ENCODE results near the gene NLK. TPM values are rescaled to one million over a fixed set of nuclear protein-coding genes. Genes with fewer than 3 reads are reported as not detected.

Gene NLK
- total RNA-seq, 1 donor from 2014 or later: 17.5 TPM

- peaks cover 17% of the 10 kb centered on the region for H3K4me1 Mint-ChIP-seq (ENCODE audit: unreplicated experiment)
- H3K36me3 Mint-ChIP-seq (ENCODE audit: unreplicated experiment): peaks cover 15% of the 10 kb centered on the region
- H3K27me3 Mint-ChIP-seq (ENCODE audit: unreplicated experiment): no peaks in the 10 kb centered on the region
- DNase-seq (ENCODE audit: extremely low spot score, unreplicated experiment): no peak
- TF ChIP-seq CTCF (IDR thresholded peaks at IDR 0.05): no peak
- no peak overlapping the region for H3K27ac Mint-ChIP-seq (ENCODE audit: unreplicated experiment)
- H3K4me3 Mint-ChIP-seq (ENCODE audit: unreplicated experiment): no peak overlapping the region
- no peaks in the 10 kb centered on the region for H3K9me3 Mint-ChIP-seq (ENCODE audit: unreplicated experiment)
Observed at GRCh38 chr17:28128779-28129178, 86.3 kb downstream of the NLK start.

GRCh38 chr17:28130472-28130871 is 88.0 kb downstream of the NLK start:
- no peak overlapping the region for H3K4me3 Mint-ChIP-seq (ENCODE audit: unreplicated experiment)
- H3K4me1 Mint-ChIP-seq (ENCODE audit: unreplicated experiment): peaks cover 13% of the 10 kb centered on the region
- no peak for DNase-seq (ENCODE audit: extremely low spot score, unreplicated experiment)
- no peak for TF ChIP-seq CTCF (IDR thresholded peaks at IDR 0.05)
- peaks cover 17% of the 10 kb centered on the region for H3K36me3 Mint-ChIP-seq (ENCODE audit: unreplicated experiment)
- no peaks in the 10 kb centered on the region for H3K27me3 Mint-ChIP-seq (ENCODE audit: unreplicated experiment)
- no peak overlapping the region for H3K27ac Mint-ChIP-seq (ENCODE audit: unreplicated experiment)
- no peaks in the 10 kb centered on the region for H3K9me3 Mint-ChIP-seq (ENCODE audit: unreplicated experiment)

- peaks cover 11% of the 10 kb centered on the region for H3K4me1 Mint-ChIP-seq (ENCODE audit: unreplicated experiment)
- H3K27ac Mint-ChIP-seq (ENCODE audit: unreplicated experiment): no peak overlapping the region
- DNase-seq (ENCODE audit: extremely low spot score, unreplicated experiment): no peak
- no peaks in the 10 kb centered on the region for H3K9me3 Mint-ChIP-seq (ENCODE audit: unreplicated experiment)
- TF ChIP-seq CTCF (IDR thresholded peaks at IDR 0.05): no peak
- H3K4me3 Mint-ChIP-seq (ENCODE audit: unreplicated experiment): no peak overlapping the region
- peaks cover 17% of the 10 kb centered on the region for H3K36me3 Mint-ChIP-seq (ENCODE audit: unreplicated experiment)
- no peaks in the 10 kb centered on the region for H3K27me3 Mint-ChIP-seq (ENCODE audit: unreplicated experiment)
Observed at GRCh38 chr17:28131599-28131998, 89.1 kb downstream of the NLK start.

- TF ChIP-seq CTCF (IDR thresholded peaks at IDR 0.05): no peak
- no peak for DNase-seq (ENCODE audit: extremely low spot score, unreplicated experiment)
- peaks cover 15% of the 10 kb centered on the region for H3K36me3 Mint-ChIP-seq (ENCODE audit: unreplicated experiment)
- H3K27me3 Mint-ChIP-seq (ENCODE audit: unreplicated experiment): no peaks in the 10 kb centered on the region
- no peak overlapping the region for H3K27ac Mint-ChIP-seq (ENCODE audit: unreplicated experiment)
- no peaks in the 10 kb centered on the region for H3K9me3 Mint-ChIP-seq (ENCODE audit: unreplicated experiment)
- H3K4me3 Mint-ChIP-seq (ENCODE audit: unreplicated experiment): no peak overlapping the region
- peaks cover 11% of the 10 kb centered on the region for H3K4me1 Mint-ChIP-seq (ENCODE audit: unreplicated experiment)
Observed at GRCh38 chr17:28133562-28133970, 91.1 kb downstream of the NLK start.

GRCh38 chr17:28136923-28137322 is 94.4 kb downstream of the NLK start:
- H3K27me3 Mint-ChIP-seq (ENCODE audit: unreplicated experiment): no peaks in the 10 kb centered on the region

More at GRCh38 chr17:28136923-28137322, 94.4 kb downstream of the NLK start:
- H3K9me3 Mint-ChIP-seq (ENCODE audit: unreplicated experiment): no peaks in the 10 kb centered on the region
- TF ChIP-seq CTCF (IDR thresholded peaks at IDR 0.05): no peak
- no peak overlapping the region for H3K4me3 Mint-ChIP-seq (ENCODE audit: unreplicated experiment)
- peaks cover 3% of the 10 kb centered on the region for H3K4me1 Mint-ChIP-seq (ENCODE audit: unreplicated experiment)
- no peak for DNase-seq (ENCODE audit: extremely low spot score, unreplicated experiment)
- H3K36me3 Mint-ChIP-seq (ENCODE audit: unreplicated experiment): peaks cover 12% of the 10 kb centered on the region
- H3K27ac Mint-ChIP-seq (ENCODE audit: unreplicated experiment): no peak overlapping the region
